ENCODE measurements around the gene ZNF660.

GRCh38 chr3:44601749-44602148 lies 17.0 kb downstream of the ZNF660 start:
- no peak for TF ChIP-seq CTCF (IDR thresholded peaks at IDR 0.05; ENCODE audit: insufficient read depth, low read depth, low read length)
- no peak for TF ChIP-seq EZH2 (IDR thresholded peaks at IDR 0.05; ENCODE audit: insufficient read depth, low read length)

All from astrocyte (in vitro differentiated cells and primary cell).